Cardiac fibroblast (primary cell): ENCODE measurements around the gene CUL9.

Experiments
- DNase-seq, 2 donors: peaks; one replicate each; pipeline versions ENCODE4 v3.0.0 to v3.0.0-alpha.2; 2010; ENCODE audit warnings: low read depth in 2 of 2
- H3K4me3 ChIP-seq, 2 donors: replicated peaks in 1 of 2; 1 replicate in 1 of 2; 2 replicates in 1 of 2; pipeline ENCODE4 v1.5.1; 2011; ENCODE audit warnings: low read depth in 2 of 2, low read length in 2 of 2, mild to moderate bottlenecking in 2 of 2, moderate library complexity in 1 of 2
- TF ChIP-seq, protein P1 (sequence below): IDR thresholded peaks from one replicate; pipeline ENCODE4 v1.5.1; 2011; ENCODE audit warnings: low read depth, mild to moderate bottlenecking, low read length, inconsistent platforms

CUL9 gene

DNA sequence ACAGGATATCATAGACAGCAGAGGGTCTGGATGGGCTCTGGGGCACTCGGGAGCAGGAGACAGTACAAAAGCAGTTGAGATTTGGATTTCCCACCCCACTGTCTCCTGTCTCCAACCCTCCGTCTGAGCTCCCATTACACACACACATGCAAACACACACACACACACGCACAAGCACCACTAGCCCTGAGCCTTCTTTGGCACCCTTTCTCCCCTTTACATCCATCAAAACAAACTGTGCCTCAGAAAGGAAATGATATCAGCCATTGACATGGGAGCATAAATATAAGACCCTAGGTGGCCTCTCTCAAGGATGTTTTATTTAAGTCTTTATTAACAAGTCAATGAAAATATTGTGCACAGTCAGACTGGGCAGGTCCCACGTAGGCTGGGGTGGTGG lies 78.8 kb downstream of the CUL9 start:
- DNase-seq = no peak
- TF ChIP-seq, protein P1, sequence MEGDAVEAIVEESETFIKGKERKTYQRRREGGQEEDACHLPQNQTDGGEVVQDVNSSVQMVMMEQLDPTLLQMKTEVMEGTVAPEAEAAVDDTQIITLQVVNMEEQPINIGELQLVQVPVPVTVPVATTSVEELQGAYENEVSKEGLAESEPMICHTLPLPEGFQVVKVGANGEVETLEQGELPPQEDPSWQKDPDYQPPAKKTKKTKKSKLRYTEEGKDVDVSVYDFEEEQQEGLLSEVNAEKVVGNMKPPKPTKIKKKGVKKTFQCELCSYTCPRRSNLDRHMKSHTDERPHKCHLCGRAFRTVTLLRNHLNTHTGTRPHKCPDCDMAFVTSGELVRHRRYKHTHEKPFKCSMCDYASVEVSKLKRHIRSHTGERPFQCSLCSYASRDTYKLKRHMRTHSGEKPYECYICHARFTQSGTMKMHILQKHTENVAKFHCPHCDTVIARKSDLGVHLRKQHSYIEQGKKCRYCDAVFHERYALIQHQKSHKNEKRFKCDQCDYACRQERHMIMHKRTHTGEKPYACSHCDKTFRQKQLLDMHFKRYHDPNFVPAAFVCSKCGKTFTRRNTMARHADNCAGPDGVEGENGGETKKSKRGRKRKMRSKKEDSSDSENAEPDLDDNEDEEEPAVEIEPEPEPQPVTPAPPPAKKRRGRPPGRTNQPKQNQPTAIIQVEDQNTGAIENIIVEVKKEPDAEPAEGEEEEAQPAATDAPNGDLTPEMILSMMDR = no peak

DNA sequence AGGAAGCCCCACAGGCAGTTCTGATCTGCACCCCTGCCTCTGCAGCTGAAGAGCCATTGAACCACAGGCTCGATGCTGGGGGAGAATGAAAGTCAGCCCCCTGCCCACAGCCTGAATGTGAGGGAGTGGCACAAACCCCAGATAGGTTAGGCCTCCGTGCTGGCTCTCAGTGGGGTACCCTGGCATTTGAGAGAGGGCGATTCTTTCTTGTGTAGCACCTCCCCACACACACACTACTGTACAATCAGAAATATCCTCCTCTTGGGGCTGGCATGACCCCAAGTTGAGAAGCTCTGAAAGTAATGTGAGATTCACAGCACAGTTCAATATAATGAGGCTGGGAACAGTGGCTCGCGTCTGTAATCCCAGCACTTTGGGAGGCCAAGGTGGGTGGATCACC lies 79.2 kb downstream of the CUL9 start:
- no peak for DNase-seq
- TF ChIP-seq, protein P1 = no peak
- H3K4me3 ChIP-seq = no peak overlapping the region

More for the DNA sequence above, 78.8 kb downstream of the CUL9 start:
- H3K4me3 ChIP-seq = no peak overlapping the region

DNA sequence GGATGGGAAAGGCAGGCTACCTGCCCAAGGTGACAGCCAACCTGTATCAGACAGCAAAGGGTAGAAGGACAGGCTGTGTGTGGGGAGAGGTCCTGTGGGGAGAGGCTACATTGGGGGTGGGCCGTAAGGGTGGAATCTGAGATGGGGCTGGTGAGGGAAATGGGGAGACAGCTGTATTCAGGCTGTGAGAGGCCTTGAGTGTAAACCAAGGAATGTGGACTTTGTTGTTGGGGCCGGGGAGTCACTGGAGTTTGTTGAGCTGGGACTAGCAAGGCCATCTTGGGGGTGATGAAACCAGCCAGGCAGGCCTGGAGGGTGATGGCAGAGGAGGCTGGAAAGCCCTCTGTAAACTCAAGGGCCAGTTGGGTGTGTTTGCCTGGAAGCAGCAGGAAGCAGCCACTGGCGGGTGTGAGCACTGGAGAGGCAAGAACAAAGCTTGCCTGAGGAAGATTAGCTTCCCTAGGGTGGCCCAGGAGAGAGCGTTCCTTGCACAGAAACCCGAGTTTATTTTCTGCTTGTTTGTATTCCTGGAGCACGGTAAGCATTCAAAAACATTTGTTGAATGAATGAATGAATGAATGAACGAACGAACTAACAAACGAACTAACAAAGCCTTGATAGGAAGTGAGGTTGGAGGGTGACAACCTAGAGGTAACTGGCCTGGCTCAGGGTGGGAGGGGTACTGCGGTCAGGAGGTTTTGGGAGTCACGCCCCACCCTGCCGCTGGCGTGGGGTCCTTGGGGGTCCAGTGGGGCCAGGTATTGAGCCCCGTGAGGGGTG lies 80.2 kb downstream of the CUL9 start:
- TF ChIP-seq, protein P1 = no peak
- no peak for DNase-seq

DNA sequence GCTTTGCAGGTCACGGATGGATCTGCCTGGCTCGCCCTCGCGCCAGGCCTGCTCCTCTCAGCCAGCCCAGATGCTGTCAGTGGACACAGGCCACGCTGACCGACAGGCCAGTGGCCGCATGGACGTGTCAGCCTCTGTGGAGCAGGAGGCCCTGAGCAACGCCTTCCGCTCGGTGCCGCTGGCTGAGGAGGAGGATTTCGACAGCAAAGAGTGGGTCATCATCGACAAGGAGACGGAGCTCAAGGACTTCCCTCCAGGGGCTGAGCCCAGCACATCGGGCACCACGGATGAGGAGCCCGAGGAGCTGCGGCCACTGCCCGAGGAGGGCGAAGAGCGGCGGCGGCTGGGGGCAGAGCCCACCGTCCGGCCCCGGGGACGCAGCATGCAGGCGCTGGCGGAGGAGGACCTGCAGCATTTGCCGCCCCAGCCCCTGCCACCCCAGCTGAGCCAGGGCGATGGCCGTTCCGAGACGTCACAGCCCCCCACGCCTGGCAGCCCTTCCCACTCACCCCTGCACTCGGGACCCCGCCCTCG lies 80.9 kb downstream of the CUL9 start:
- H3K4me3 ChIP-seq = no peak overlapping the region
- no peak for DNase-seq
- TF ChIP-seq, protein P1 = no peak

More for the DNA sequence above, 80.2 kb downstream of the CUL9 start:
- no peak overlapping the region for H3K4me3 ChIP-seq

DNA sequence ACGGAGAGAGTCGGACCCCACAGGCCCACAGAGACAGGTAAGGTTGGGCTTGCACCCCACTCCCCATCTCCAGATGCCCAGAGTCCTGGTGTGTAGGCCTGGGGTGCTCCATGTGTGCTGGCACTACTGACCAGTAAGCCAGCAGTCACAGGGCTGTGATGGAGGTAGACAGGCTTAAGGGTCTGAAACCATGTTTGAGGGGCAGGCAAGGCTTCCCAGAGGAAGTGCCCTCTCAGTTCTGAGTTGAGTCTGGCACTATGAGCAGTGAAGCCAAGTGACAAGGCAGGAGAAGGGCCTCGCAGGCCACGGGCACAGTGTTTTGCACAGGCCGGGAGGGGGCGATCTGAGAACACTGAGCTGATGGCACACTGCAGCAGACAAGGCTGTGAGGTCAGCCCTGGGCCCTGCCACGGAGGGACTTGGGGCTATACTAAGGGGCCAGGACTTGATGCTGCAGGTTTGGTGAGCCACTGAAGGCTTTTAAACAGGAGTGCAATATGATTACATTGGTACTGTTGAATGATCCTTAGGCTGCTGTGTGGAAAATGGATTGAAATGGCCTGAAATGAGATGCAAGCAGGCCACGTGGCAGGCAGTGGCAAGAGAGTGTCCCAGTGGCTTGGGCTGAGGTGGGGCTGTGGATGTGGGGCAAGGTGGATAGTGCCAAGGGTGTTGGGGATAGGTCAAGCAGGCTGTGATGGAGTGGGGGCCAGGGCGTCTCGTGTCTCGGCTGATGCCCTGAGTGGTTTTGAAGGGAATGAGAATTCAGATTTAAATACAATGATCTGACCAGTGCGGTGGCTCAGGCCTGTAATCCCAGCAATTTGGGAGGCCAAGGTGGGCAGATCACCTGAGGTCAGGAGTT lies 81.5 kb downstream of the CUL9 start:
- H3K4me3 ChIP-seq = no peak overlapping the region
- TF ChIP-seq, protein P1 = peak; percentile 89
- peak; percentile 78 to 79 for DNase-seq

DNA sequence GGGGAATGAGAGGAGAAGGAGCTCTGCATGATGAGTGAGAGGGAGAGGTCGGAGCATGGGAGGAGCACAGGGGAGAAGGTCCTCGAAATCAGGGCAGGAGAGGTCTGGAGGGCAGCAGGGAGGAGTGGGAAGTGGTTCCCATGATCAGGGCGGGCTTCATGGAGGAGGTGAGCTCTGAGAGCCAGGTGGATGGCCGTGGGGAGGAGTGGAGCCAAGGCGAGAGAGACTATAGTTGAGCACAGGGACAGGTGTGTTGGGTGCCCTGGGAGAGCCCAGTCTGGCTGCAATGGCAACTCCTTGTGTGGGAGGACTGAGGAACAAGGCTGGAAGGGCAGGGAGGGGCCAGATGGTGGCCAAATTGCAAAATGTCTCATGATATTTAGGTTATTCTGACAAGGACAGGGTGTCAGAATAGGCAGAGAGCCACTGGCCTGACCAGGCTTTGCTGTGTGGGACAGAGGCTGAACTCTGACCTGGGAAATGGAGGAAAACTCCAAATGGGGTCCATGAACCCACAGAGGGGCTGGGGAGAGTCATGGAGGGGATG lies 82.7 kb downstream of the CUL9 start:
- no peak for DNase-seq
- TF ChIP-seq, protein P1 = no peak
- H3K4me3 ChIP-seq = no peak overlapping the region
